HCT116 (cell line): ENCODE data around the gene CSNK1G1. TPM values are rescaled to one million over a fixed set of nuclear protein-coding genes. Genes with fewer than 3 reads are reported as not detected.

Source experiments
- ATAC-seq: fragments of 200-7000 bp; cut with Tn5 transposase; 2 replicates; pipeline ENCODE4 v1.9.1; 2020; ENCODE audit warnings: mild to moderate bottlenecking, moderate library complexity
- BruUV-seq: library from RNA; stranded (reverse); fragments of 400-500 nt; replicated peaks from 2 replicates; lab custom pipeline; 2021; lab: Mats Ljungman, UMichigan
- CTCF ChIA-PET: fragments of 300-600 bp; sonication (Branson Sonifier 250); formaldehyde crosslinking; loops from one replicate; lab custom pipeline; 2021; ENCODE audit warnings: antibody characterized with exemption; lab: Charles Lee
- POLR2A ChIA-PET: fragments of 300-600, 350-600 bp; sonication (Branson Sonifier 250); formaldehyde crosslinking; loops from one replicate; lab custom pipeline; 2021; ENCODE audit warnings: antibody characterized with exemption; lab: Charles Lee
- RAD21 ChIA-PET, 2 experiments: fragments of 300-600 bp; sonication (Branson Sonifier 250); formaldehyde crosslinking; loops; one replicate each; lab custom pipeline; 2023; ENCODE audit warnings: low total read pairs in 2 of 2; ENCODE audit not compliant: uncharacterized antibody in 2 of 2, unreplicated experiment in 2 of 2, low non-redundant PET in 1 of 2; lab: Charles Lee
- DNase-seq: peaks from one replicate; pipeline ENCODE4 v3.0.0-alpha.2; 2010; ENCODE audit warnings: low read depth, low spot score
- H2AFZ ChIP-seq: fragments of 200-600 bp; shearing (Covaris generic), sonication (generic); 2 replicates; pipeline ENCODE4 v1.6.1; 2017; ENCODE audit warnings: low read depth, mixed run types, mixed read lengths, antibody characterized with exemption, low read length; ENCODE audit not compliant: poor library complexity, severe bottlenecking
- H3K27ac ChIP-seq: 2 replicates; pipeline ENCODE4 v1.5.1; 2012; ENCODE audit warnings: low read depth, low read length
- H3K27me3 ChIP-seq: fragments of 200-600 bp; sonication (generic); 2 replicates; pipeline ENCODE4 v1.6.1; 2016; ENCODE audit warnings: mixed run types, low read length, mixed read lengths; ENCODE audit not compliant: insufficient read depth
- H3K36me3 ChIP-seq, 2 experiments: fragments of 200-500 bp in 1 of 2; fragments of 200-600 bp in 1 of 2; sonication (Bioruptor generic) in 1 of 2; sonication (generic) in 1 of 2; 2 replicates each; pipeline versions ENCODE4 v1.5.1 to v1.6.1; 2014 to 2016; ENCODE audit warnings: low read length in 2 of 2, inconsistent platforms in 1 of 2, mixed read lengths in 1 of 2, mixed run types in 1 of 2; ENCODE audit not compliant: insufficient read depth in 2 of 2, control insufficient read depth in 1 of 2
- H3K4me1 ChIP-seq, 2 experiments: fragments of 200-600 bp in 1 of 2; sonication (generic) in 1 of 2; 2 replicates each; pipeline versions ENCODE4 v1.5.1 to v1.6.1; 2012 to 2017; ENCODE audit warnings: low read length in 2 of 2, inconsistent platforms in 1 of 2, mild to moderate bottlenecking in 1 of 2, mixed read lengths in 1 of 2, mixed run types in 1 of 2, moderate library complexity in 1 of 2; ENCODE audit not compliant: insufficient read depth in 2 of 2, control insufficient read depth in 1 of 2
- H3K4me2 ChIP-seq: fragments of 200-600 bp; sonication (generic); 2 replicates; pipeline ENCODE4 v1.6.1; 2017; ENCODE audit warnings: mixed run types, low read length, mixed read lengths
- H3K4me3 ChIP-seq, 2 experiments: fragments of 200-600 bp in 1 of 2; sonication (generic) in 1 of 2; replicated peaks in 1 of 2; 2 replicates each; pipeline ENCODE4 v1.5.1; 2011 to 2016; ENCODE audit warnings: low read length in 2 of 2, control low read depth in 1 of 2, low read depth in 1 of 2, mild to moderate bottlenecking in 1 of 2, mixed read lengths in 1 of 2, mixed run types in 1 of 2
- H3K79me2 ChIP-seq: fragments of 200-600 bp; sonication (generic); 2 replicates; pipeline ENCODE4 v1.6.1; 2017; ENCODE audit warnings: mild to moderate bottlenecking, mixed run types, low read length, moderate library complexity, mixed read lengths; ENCODE audit not compliant: insufficient read depth
- H3K9ac ChIP-seq: fragments of 200-600 bp; sonication (generic); 2 replicates; pipeline ENCODE4 v1.6.1; 2016; ENCODE audit warnings: low read length, mixed read lengths
- H3K9me2 ChIP-seq: fragments of 200-600 bp; sonication (generic), shearing (Covaris generic); 2 replicates; pipeline ENCODE4 v1.6.1; 2017; ENCODE audit warnings: mixed run types, mild to moderate bottlenecking, moderate library complexity; ENCODE audit not compliant: insufficient read depth
- H3K9me3 ChIP-seq, 2 experiments: fragments of 200-500 bp in 1 of 2; fragments of 200-600 bp in 1 of 2; sonication (Bioruptor generic) in 1 of 2; sonication (generic) in 1 of 2; 2 replicates each; pipeline ENCODE4 v1.6.1; 2014 to 2017; ENCODE audit warnings: low read length in 2 of 2, mixed read lengths in 2 of 2, inconsistent platforms in 1 of 2, low read depth in 1 of 2, mild to moderate bottlenecking in 1 of 2, mixed run types in 1 of 2, moderate library complexity in 1 of 2; ENCODE audit not compliant: control insufficient read depth in 1 of 2, insufficient read depth in 1 of 2
- H4K20me1 ChIP-seq: fragments of 200-600 bp; sonication (generic), shearing (Covaris generic); 2 replicates; pipeline ENCODE4 v1.6.1; 2017; ENCODE audit warnings: mixed run types, mild to moderate bottlenecking, moderate library complexity; ENCODE audit not compliant: insufficient read depth
- CEBPB ChIP-seq: IDR thresholded peaks from 2 replicates; pipeline ENCODE4 v1.6.1; 2012; ENCODE audit warnings: low read depth
- ELF1 ChIP-seq: IDR thresholded peaks from 2 replicates; pipeline ENCODE4 v1.6.1; 2012; ENCODE audit warnings: low read depth, borderline replicate concordance
- POLR2A ChIP-seq: IDR thresholded peaks from 2 replicates; pipeline ENCODE4 v1.7.0; 2011; ENCODE audit warnings: borderline replicate concordance; ENCODE audit not compliant: insufficient read depth, insufficient read length; ENCODE audit errors: extremely low read depth
- SRF ChIP-seq: IDR thresholded peaks from 2 replicates; pipeline ENCODE4 v1.6.1; 2012; ENCODE audit warnings: low read depth
- intact Hi-C: fragments of 100-400 bp; cut with micrococcal nuclease; formaldehyde crosslinking; loops from 2 replicates; pipeline ENCODE4 v1.10.0; 2022
- total RNA-seq: library from RNA; stranded (reverse); gene quantifications from one replicate; pipeline ENCODE4 v1.2.1, GENCODE V29; 2021; ENCODE audit not compliant: unreplicated experiment
- TF ChIP-seq, protein P1 (sequence below), 3 experiments: fragments of 200-600 bp in 1 of 3; sonication (generic) in 1 of 3; IDR thresholded peaks in 2 of 3; conservative IDR thresholded peaks in 1 of 3; 2 replicates each; pipeline ENCODE4 v1.5.1; 2012 to 2017; ENCODE audit warnings: low read depth in 2 of 3, low read length in 2 of 3, antibody characterized with exemption in 1 of 3, borderline replicate concordance in 1 of 3, control low read depth in 1 of 3, mild to moderate bottlenecking in 1 of 3, mixed read lengths in 1 of 3, mixed run types in 1 of 3, moderate library complexity in 1 of 3; ENCODE audit not compliant: insufficient read depth in 1 of 3
- TF ChIP-seq, protein P2 (sequence below): IDR thresholded peaks from 2 replicates; pipeline ENCODE4 v1.6.1; 2012

Gene CSNK1G1
- total RNA-seq, 1 experiment from 2014 or later = 21.1 TPM

DNA sequence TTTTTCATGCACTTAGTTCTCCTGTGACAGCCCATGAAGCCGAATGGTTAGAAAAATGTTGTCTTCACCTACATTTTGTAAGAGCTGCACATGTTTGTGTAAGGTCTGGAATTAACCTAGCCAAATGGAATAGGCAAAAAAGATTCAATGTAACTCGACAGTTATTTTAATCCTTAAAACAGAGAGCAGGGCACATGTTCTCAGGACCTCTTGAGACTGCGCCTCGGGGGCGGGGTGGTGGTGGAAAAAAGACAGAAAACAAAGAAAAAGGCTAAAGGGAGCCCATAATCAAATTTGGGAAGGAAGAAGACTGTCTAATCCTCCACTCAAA, 702 bp upstream of the CSNK1G1 start:
- Histone ChIP-seq H3K36me3 (peaks cover 0 to 5% of the 10 kb centered on the region in 2 experiments; a peak in 1 of 4 replicates), H3K79me2 (peaks cover 40% of the 10 kb centered on the region), H3K4me3 (peak overlapping the region; percentile 78 to 93), H2AFZ (no peak overlapping the region), H3K27ac (peak overlapping the region; percentile 77), H3K9ac (peak overlapping the region; percentile 87), H3K9me2 (no peaks in the 10 kb centered on the region), H3K4me2 (peak overlapping the region; percentile 93), H4K20me1 (0 out of 2 replicates have a peak, but pooled peaks cover 3% of the 10 kb centered on the region), H3K9me3 (no peaks in the 10 kb centered on the region), H3K4me1 (peaks cover 9 to 19% of the 10 kb centered on the region in 2 experiments; a peak in 3 of 4 replicates), H3K27me3 (no peaks in the 10 kb centered on the region)
- BruUV-seq = no TSS peak
- no peak for TF ChIP-seq POLR2A
- TF ChIP-seq CEBPB = no peak
- TF ChIP-seq, protein P1, sequence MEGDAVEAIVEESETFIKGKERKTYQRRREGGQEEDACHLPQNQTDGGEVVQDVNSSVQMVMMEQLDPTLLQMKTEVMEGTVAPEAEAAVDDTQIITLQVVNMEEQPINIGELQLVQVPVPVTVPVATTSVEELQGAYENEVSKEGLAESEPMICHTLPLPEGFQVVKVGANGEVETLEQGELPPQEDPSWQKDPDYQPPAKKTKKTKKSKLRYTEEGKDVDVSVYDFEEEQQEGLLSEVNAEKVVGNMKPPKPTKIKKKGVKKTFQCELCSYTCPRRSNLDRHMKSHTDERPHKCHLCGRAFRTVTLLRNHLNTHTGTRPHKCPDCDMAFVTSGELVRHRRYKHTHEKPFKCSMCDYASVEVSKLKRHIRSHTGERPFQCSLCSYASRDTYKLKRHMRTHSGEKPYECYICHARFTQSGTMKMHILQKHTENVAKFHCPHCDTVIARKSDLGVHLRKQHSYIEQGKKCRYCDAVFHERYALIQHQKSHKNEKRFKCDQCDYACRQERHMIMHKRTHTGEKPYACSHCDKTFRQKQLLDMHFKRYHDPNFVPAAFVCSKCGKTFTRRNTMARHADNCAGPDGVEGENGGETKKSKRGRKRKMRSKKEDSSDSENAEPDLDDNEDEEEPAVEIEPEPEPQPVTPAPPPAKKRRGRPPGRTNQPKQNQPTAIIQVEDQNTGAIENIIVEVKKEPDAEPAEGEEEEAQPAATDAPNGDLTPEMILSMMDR (IDR thresholded peaks at IDR 0.05 in 2 of 3, conservative IDR thresholded peaks at IDR 0.05 in 1 of 3; ENCODE audit: borderline replicate concordance in 1 of 3, insufficient read depth in 1 of 3, low read depth in 2 of 3, low read length in 2 of 3) = no peak
- TF ChIP-seq SRF = no peak
- TF ChIP-seq, protein P2, sequence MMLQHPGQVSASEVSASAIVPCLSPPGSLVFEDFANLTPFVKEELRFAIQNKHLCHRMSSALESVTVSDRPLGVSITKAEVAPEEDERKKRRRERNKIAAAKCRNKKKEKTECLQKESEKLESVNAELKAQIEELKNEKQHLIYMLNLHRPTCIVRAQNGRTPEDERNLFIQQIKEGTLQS = no peak
- no peak for TF ChIP-seq ELF1
- ChIA-PET CTCF (interaction anchor here (1.0 kb wide), 2 partner anchors 22 to 147 kb away, joined by 3 to 6 read pairs; no protein-coding TSS in a partner anchor), POLR2A (interaction anchor here (1.0 kb wide), 1 partner anchor 31 kb away, joined by 3 read pairs; the partner anchor contains the start of gene TRIP4), RAD21 (interaction anchor here in 1 of 2 experiments (1.0 kb wide), 1 partner anchor 194 kb away, joined by 3 read pairs; the partner anchor contains the start of gene PPIB)
- DNase-seq = no peak
- ATAC-seq = no peak
- intact Hi-C loops = loop anchor here (1.0 to 5.0 kb wide), 2 partner anchors 147 to 204 kb away; partner anchors contain the start of gene SNX22
